Inflammatory macrophage treated with lipopolysaccharide for 1 hour (primary cell): Measurements from ENCODE around the gene PXMP2.
"Not testable (repeated sequence)": the region's sequence is repeated elsewhere in the genome, so short reads cannot be mapped to it uniquely, and the experiment has no call there.

Experiments
- DNase-seq, 2 donors: peaks; one replicate each; pipeline ENCODE4 v3.0.0-alpha.2; 2020 to 2022

The PXMP2 gene

DNA sequence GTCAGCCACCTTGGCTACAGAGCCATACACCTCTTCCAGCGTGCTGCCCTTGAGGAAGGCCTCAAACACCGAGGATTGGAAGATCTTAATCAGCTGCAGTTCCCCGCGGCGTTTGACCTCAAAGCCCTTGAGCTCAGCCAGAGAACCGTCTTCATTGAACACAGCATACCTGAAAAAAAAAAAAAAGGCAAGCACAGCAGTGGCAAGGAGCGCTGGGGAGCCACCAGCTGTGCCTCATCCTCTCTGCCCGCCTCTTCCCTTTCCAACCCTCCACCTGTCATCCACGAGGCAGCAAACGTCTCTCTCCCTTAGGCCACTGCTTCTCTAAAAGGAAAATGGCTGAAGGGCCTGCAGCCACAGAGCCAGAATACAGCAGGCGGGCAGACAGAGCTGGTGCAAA lies 26.4 kb upstream of the PXMP2 start:
- DNase-seq: no peak

DNA sequence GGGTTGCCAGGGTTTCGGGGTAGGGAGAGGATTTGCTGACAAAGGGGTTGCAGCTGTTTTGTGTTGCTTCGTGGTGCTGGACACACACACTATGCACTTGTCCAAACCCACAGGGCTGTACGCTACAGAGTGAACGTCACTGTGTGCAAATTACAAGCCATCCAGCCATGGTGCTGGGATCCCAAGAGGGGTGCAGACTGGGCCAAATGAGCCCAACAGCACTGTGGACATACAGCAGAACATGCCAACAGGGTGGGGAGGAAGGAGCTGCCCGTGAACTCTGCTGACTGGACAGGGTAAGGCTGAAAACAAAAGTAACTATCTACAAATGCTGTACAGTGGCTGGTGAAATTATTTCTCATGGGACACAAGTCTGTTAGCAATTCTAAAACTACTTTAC lies 25.4 kb upstream of the PXMP2 start:
- no peak for DNase-seq

DNA sequence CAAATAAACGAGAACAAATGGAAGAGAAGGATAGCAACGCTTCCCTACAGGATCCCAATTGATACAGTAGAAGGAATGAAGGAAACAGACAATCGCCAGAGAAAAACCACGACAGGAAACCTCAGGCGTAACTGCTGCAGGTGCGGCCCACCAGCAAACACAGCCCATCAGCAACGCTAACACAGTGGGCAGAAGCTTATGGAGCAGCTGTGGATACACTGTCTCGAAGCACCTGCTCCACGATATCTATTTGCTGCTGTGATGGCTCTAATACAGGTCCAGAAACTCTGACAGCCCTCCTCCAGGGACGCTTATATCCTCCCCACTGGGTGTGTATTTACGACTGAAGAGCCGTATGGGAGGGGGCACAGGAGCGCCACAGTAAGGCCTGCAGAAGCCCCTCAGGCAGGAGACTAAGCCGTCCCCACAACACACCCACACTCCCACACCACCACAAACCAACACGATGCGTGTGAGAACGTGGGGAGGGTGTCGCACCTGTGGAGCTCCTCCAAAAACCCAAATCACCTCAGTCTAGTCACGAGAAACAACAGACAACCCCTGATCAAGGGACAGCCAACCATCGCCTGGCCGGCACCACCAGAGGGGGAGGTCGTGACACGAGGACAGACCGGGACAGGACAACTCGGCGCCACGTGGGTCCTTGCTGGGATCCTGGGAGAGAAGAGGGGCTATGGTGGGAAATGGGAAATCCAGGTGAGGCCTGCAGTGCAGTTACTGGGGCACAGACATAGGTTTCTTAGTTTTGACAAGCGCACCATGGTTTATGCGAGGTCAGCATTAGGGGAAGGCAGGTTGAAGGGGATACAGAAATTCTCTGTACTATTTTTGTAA lies 24.3 kb upstream of the PXMP2 start:
- no peak for DNase-seq

DNA sequence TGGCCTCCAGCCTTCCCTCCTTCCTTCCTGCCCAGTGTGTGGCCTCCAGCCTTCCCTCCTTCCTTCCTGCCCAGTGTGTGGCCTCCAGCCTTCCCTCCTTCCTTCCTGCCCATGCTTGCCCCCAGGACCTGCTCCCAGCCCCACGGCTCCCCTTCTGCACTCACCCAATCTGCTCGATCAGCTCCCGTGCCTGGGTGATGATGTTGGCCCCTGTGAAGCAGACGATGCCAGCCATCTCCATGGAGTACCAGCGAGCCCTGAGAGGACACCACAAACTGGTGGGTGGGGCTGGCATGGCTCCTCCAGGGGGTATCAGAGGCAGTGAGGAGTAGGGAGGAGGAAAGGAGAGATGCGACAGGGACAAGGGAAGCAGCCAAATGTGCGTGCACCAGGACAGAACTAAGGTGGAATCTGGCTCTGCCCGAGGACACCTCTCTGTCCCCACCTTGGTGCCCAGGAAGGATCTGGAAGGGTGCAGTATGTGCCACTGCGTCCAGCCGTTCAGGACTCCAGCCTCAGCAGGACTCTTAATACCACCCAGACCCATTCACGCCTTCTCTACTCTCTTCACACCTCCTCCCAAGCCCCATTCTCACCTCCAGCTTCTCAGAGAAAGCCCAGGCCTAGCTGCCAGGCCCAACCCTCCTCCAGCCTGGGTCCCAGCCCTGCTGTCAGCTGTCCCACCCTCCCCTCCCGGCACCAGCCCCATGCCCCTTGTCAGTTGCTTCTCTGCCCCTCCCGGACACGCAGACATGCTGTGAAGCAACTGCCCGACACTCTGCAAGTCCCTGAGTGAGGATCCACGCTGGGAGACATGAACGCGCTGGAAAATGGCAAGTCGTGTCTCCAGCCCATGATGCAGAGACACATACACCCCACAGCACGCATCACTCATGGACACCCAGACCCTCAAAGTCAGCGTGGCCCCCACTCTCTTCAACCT lies 22.9 kb upstream of the PXMP2 start:
- no peak for DNase-seq

GRCh38 chr12:132665149-132665491 lies 22.3 kb upstream of the PXMP2 start:
- DNase-seq: no peak

GRCh38 chr12:132665794-132666193 lies 21.6 kb upstream of the PXMP2 start:
- DNase-seq: no peak

DNA sequence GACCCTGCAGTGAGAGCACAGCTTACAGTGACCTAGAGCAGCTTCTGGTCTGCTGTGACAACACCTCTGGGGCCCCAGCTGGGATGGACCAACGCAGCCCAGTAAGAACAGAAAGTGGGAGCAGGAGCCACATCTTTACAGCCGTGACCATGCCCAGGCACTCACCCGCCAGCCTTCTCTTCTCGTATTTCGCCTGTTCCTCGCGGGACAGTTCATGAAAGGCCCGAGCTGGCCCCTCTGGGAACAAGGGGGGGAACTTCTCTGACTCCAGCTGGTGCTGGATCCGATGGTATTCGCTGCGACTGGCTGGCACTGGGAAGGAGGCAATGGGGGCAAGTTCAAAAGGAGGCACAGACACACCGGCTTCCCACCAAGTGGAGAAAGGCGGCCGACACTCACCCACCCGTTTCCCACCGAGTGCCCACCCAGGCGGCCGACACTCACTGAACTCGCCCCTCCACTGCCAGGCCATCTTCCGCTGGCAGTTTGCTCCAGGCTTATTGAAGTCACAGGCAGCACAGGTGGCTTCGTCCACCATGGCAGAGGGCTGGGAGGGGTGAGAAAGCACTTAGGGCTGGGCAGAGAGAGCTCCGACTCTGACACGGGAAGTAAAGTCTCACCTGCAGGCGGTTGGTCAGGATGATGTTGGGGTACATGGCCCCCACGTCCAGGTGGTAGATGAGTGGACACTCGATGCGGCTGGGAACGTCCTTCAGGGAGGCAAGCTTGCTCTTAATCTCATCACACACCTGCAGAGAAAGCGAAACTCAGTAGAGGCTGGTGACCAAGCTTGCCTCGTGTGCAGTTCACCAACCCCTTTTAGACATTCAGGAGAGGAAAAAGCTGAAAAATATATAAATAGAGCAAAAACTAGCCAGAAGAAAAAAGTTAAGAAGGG lies 18.9 kb upstream of the PXMP2 start:
- no peak for DNase-seq

DNA sequence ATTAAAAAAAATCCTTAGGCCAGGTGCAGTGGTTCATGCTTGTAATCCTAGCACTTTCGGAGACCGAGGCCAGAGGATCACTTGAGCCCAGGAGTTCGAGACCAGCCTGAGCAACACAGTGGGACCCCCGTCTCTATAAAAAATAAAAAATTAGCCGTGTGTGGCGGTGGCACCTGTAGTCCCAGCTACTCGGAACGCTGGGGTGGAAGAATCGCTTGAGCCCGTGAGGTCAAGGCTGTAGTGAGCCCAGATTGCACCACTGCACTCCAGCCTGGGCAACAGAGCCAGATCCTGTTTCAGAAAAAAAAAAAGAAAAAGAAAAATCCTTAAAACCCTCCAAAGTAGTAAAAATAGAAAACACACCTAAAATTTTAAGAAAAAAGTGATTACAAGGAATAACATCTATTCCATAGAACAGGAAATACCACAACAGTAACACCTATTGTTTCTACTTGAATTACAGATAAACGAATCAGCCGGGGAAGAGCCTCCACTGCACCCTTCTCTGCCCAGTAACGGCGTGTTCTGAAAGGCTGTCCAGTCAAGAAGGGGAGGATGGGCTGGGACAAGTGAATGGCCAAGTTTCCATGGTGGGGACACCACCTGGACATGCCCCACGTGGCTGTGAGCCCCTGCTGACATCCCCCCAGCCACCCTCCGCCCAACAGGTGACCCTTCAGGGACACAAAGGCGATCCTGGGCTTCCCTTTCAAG lies 18.1 kb upstream of the PXMP2 start:
- DNase-seq: no peak

GRCh38 chr12:132672116-132672515 lies 15.3 kb upstream of the PXMP2 start:
- no peak for DNase-seq

DNA sequence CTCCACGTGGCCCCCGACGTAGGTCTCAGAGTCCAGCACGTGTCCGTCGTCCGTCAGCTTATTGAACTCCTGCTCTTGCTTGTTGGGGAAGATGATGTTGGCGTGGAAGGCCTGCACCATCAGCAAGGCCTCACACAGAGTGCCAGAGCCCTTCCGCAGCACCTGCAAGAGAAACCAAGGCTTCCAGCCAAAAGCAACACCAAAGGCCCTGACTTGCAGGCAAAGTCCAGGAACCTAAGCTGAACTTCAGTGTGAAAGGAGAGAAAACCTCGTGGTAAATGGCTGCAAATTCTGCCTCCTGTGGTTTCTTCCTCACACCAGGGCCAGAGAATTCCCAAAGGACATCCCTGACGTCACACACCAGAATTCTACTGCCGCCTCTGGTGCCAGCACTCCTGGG lies 14.7 kb upstream of the PXMP2 start:
- no peak for DNase-seq

DNA sequence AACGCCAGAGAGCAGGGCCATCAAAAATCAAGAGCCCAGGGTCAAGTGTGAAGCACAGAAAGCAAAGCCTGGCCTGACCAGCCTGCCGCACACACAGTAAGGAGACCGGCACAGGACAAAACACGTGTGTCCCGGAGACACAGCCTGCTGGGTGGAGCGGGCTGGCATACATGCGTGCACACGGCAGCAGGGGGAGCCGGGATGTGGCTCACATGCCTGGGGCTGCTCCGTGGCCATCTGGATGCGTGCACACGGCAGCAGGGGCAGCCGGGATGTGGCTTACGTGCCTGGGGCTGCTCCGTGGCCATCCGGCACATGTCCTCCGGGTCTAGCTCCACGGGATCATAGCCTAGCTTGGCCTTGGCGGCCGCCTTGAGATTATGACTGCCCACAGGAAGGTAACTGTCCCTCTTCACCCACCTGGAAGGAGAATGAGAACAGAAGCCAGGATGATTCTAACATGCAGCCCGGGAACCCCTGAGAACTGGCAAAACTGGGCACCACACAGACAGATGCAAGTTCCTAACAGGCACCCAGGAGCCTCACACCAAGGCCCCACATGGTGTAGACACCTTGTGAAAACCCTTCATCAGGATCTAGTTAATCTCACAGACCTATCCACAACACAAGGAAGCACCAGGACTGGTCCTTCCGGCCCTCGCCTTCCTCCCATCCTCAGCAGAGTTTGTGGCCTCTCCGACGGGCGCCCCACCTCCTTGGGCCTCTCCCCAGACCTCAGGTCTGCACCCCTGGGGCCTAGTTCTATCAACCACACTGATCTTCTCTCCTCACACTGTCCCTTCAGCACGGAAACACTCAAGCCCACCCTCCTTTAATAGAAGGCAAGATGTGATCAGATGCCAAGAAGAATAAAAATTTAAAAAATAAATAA lies 13.9 kb upstream of the PXMP2 start:
- DNase-seq: no peak

DNA sequence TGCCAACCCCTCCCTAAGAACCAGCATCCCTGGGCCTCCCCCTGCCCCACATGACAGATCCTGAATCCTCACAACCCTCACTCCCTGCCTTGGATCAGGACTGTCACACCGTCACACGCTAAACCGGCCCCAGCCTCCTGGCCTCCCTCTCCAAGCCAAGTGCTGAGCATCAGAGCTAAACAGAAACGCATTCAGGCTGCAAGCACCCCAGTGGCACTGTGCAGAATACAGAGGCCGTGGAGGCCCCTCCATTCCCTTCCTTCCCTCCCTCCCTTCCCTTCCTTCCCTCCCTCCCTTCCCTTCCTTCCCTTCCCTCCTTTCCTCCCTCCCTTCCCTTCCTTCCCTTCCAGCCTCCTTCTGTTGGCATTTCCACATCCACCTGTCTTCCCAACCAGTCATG lies 12.8 kb upstream of the PXMP2 start:
- no peak for DNase-seq

GRCh38 chr12:132675757-132676432 lies 11.5 kb upstream of the PXMP2 start:
- no peak for DNase-seq

- DNase-seq: no peak
These were observed 9.9 kb upstream of the PXMP2 start for GRCh38 chr12:132677492-132677891.

- DNase-seq: no peak
These were observed 2.0 kb upstream of the PXMP2 start for GRCh38 chr12:132685400-132685799.

DNA sequence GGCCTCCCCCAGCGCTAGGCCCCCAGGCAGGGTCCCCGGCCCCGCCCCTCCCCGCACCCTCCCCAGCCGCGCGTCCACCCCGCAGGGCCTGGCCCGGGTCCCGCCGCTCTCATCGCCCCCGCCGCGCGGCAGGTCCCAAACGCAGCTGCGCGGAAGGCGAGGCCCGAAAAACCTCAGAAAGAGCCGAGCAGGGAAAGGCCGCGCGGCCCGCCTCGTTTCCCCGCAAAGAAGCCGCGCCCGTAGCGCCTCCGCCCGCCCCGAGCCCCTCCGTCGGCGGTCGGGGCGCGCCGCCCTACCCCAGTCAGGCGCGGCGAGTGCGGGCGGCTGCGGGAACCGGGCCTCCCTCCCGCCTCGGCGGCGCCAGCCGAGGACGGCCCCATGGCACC lies 569 bp upstream of the PXMP2 start:
- DNase-seq: peak in 1 of 2 donors; percentile 11

DNA sequence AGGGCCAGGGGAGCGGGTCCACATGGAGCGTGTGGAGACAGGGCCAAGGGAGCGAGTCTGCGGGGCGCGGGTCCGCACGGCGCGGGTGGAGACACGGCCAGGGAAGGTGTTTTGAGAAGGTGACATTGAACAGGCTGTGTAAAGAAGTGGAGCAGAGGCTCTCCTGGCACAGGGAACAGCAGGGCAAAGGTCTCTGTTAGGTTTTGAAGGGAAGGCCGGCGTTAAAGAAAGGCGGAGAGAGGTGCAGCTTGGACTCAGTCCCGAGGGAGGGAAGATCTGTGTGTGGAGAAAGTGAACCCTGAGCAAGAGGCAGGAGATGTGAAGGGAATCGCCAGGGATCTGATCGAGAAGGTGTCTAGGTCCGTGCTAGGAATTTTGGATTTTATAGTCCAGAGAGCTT lies 1.8 kb downstream of the PXMP2 start:
- no peak for DNase-seq

DNA sequence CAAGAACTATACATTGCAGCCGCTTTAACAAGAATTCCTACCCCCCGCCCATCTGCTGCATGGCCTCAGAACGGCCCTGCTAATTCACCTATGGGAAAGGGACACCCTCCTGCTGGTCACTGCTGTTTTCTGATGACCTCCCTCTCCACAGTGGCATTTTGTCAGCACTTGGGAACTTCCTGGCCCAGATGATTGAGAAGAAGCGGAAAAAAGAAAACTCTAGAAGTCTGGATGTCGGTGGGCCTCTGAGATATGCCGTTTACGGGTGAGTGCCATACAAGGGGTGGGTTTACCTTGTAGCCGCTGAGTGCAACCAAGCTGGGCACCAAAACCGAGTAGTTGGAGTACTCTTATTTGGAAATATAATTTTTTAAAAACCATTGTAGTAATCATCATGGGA lies 2.7 kb downstream of the PXMP2 start:
- DNase-seq: no peak

- not testable (repeated sequence) for DNase-seq
These were observed 4.6 kb downstream of the PXMP2 start for GRCh38 chr12:132692030-132692429.

DNA sequence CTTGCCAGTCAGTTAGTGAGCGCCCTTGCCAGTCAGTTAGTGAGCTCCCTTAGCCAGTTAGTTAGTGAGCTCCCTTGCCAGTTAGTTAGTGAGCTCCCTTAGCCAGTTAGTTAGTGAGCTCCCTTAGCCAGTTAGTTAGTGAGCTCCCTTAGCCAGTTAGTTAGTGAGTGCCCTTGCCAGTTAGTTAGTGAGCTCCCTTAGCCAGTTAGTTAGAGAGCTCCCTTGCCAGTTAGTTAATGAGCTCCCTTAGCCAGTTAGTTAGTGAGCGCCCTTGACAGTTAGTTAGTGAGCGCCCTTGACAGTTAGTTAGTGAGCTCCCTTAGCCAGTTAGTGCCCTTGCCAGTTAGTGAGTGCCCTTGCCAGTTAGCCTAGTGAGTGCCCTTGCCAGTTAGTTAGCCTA lies 7.5 kb downstream of the PXMP2 start:
- not testable (repeated sequence) for DNase-seq

- DNase-seq: no peak
These were observed 8.0 kb downstream of the PXMP2 start for GRCh38 chr12:132695431-132695830.
